ENCODE measurements around the gene AIG1. TPM values are rescaled to one million over a fixed set of nuclear protein-coding genes. Genes with fewer than 3 reads are reported as not detected.

The AIG1 gene
- total RNA-seq, 3 donors from 2014 or later (not counting 1 experiment from before 2014, with no cell fraction given), result 5.6 to 8.9 (median 6.2) TPM

DNA sequence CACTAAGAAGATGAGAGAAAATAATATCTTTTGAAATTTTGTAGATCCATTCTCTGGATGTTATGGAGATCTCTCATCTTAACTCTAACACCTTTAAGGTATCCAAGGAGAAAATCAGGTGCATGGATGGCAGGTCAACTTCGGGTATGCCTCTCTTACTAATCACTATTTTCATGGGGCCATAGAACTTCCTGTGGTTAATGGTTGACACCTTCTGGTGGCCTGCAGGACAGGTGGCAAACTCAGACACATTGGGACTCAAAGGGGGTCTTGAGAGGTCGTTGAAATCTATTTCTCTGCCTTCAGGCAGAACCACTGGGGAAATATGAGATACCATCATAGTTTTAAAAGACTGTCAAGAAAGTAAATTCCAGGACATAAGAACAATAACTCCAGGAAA, 313.3 kb downstream of the AIG1 start:
- H3K27ac ChIP-seq (ENCODE audit: low read length), result no peak overlapping the region
- H3K9me3 ChIP-seq (ENCODE audit: control insufficient read depth, insufficient read depth, low read length), result no peaks in the 10 kb centered on the region
- WGBS (ENCODE audit: insufficient coverage), result 18% methylated on average over 2 of the region's 2 CpGs
- Mint-ChIP-seq H3K36me3 (no peaks in the 10 kb centered on the region), H3K9me3 (no peaks in the 10 kb centered on the region), H3K27me3 (ENCODE audit: low read depth in 2 of 2) (peaks cover 6 to 11% of the 10 kb centered on the region in 2 donors), H3K4me3 (no peak overlapping the region), H3K27ac (no peak overlapping the region), H3K4me1 (no peaks in the 10 kb centered on the region)
- DNase-seq, result no peak
- no peaks in the 10 kb centered on the region for H3K36me3 ChIP-seq (ENCODE audit: control insufficient read depth, insufficient read depth, low read length)
- no peak overlapping the region for H3K4me3 ChIP-seq (ENCODE audit: low read length)
- no peak for ATAC-seq
- TF ChIP-seq, protein P1, sequence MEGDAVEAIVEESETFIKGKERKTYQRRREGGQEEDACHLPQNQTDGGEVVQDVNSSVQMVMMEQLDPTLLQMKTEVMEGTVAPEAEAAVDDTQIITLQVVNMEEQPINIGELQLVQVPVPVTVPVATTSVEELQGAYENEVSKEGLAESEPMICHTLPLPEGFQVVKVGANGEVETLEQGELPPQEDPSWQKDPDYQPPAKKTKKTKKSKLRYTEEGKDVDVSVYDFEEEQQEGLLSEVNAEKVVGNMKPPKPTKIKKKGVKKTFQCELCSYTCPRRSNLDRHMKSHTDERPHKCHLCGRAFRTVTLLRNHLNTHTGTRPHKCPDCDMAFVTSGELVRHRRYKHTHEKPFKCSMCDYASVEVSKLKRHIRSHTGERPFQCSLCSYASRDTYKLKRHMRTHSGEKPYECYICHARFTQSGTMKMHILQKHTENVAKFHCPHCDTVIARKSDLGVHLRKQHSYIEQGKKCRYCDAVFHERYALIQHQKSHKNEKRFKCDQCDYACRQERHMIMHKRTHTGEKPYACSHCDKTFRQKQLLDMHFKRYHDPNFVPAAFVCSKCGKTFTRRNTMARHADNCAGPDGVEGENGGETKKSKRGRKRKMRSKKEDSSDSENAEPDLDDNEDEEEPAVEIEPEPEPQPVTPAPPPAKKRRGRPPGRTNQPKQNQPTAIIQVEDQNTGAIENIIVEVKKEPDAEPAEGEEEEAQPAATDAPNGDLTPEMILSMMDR (IDR thresholded peaks at IDR 0.05), result no peak
- intact Hi-C loops (cut with micrococcal nuclease), result no loop called here
- no peaks in the 10 kb centered on the region for H3K27me3 ChIP-seq (ENCODE audit: control insufficient read depth, insufficient read depth, low read length)
- H3K4me1 ChIP-seq (ENCODE audit: control insufficient read depth, insufficient read depth, low read length), result no peaks in the 10 kb centered on the region

DNA sequence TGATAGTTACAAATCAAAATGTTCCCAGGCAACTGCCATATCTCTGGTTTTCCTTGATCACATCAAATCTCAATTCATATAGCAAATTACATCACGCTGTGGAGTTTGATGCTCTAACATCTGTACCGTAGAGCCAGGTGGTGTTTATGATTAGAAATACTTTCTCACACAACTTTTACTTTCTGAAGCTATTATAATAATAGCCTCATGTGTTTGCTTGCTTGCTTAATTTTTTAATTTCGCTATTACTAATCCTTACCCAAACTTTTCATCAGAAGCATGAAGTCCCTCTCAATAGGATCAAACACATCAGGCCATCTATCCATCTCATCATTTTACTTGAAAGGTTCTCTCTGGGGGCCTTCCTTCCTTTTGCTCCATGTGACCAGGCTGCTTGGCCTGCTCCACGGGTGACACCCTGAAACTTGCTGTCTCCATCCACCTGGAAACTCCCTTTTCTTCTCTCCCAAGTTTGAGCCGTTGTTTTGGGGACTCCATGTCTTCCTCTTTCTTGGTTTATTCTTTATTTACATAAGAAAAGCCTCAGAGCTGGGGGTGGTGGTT, 314.4 kb downstream of the AIG1 start:
- H3K4me3 Mint-ChIP-seq, result no peak overlapping the region
- H3K27me3 Mint-ChIP-seq (ENCODE audit: low read depth in 2 of 2), result peaks cover 11 to 13% of the 10 kb centered on the region in 2 donors
- H3K4me3 ChIP-seq (ENCODE audit: low read length), result no peak overlapping the region
- H3K36me3 ChIP-seq (ENCODE audit: control insufficient read depth, insufficient read depth, low read length), result no peaks in the 10 kb centered on the region
- DNase-seq, result no peak
- H3K9me3 Mint-ChIP-seq, result no peaks in the 10 kb centered on the region
- WGBS (ENCODE audit: insufficient coverage), result 74% methylated on average over 3 of the region's 5 CpGs
- no peak overlapping the region for H3K27ac ChIP-seq (ENCODE audit: low read length)
- TF ChIP-seq, protein P1 (IDR thresholded peaks at IDR 0.05), result no peak
- intact Hi-C loops (cut with micrococcal nuclease), result no loop called here
- H3K4me1 Mint-ChIP-seq, result no peaks in the 10 kb centered on the region
- no peaks in the 10 kb centered on the region for H3K36me3 Mint-ChIP-seq
- H3K27ac Mint-ChIP-seq, result no peak overlapping the region
- H3K9me3 ChIP-seq (ENCODE audit: control insufficient read depth, insufficient read depth, low read length), result no peaks in the 10 kb centered on the region
- no peak for ATAC-seq
- H3K4me1 ChIP-seq (ENCODE audit: control insufficient read depth, insufficient read depth, low read length), result no peaks in the 10 kb centered on the region
- no peaks in the 10 kb centered on the region for H3K27me3 ChIP-seq (ENCODE audit: control insufficient read depth, insufficient read depth, low read length)

GRCh38 chr6:143376375-143376774, 315.7 kb downstream of the AIG1 start:
- DNase-seq (no peak), ATAC-seq (no peak)
- intact Hi-C loops (cut with micrococcal nuclease), result no loop called here
- TF ChIP-seq, protein P1 (IDR thresholded peaks at IDR 0.05), result no peak
- no peak overlapping the region for H3K4me3 ChIP-seq (ENCODE audit: low read length)
- no peaks in the 10 kb centered on the region for H3K27me3 ChIP-seq (ENCODE audit: control insufficient read depth, insufficient read depth, low read length)
- H3K4me1 ChIP-seq (ENCODE audit: control insufficient read depth, insufficient read depth, low read length), result no peaks in the 10 kb centered on the region
- H3K27ac Mint-ChIP-seq, result no peak overlapping the region
- H3K36me3 Mint-ChIP-seq, result no peaks in the 10 kb centered on the region
- H3K4me1 Mint-ChIP-seq, result no peaks in the 10 kb centered on the region
- H3K9me3 ChIP-seq (ENCODE audit: control insufficient read depth, insufficient read depth, low read length), result no peaks in the 10 kb centered on the region
- no peaks in the 10 kb centered on the region for H3K9me3 Mint-ChIP-seq
- 95% methylated on average over 3 of the region's 3 CpGs for WGBS (ENCODE audit: insufficient coverage)
- no peak overlapping the region for H3K27ac ChIP-seq (ENCODE audit: low read length)
- H3K27me3 Mint-ChIP-seq (ENCODE audit: low read depth in 2 of 2), result peaks cover 15 to 20% of the 10 kb centered on the region in 2 donors
- H3K36me3 ChIP-seq (ENCODE audit: control insufficient read depth, insufficient read depth, low read length), result no peaks in the 10 kb centered on the region
- no peak overlapping the region for H3K4me3 Mint-ChIP-seq

GRCh38 chr6:143376861-143377260, 316.2 kb downstream of the AIG1 start:
- no peaks in the 10 kb centered on the region for H3K4me1 ChIP-seq (ENCODE audit: control insufficient read depth, insufficient read depth, low read length)
- Mint-ChIP-seq H3K36me3 (no peaks in the 10 kb centered on the region), H3K27ac (no peak overlapping the region), H3K9me3 (no peaks in the 10 kb centered on the region), H3K27me3 (ENCODE audit: low read depth in 2 of 2) (peaks cover 15 to 20% of the 10 kb centered on the region in 2 donors), H3K4me1 (no peaks in the 10 kb centered on the region), H3K4me3 (no peak overlapping the region)
- H3K27ac ChIP-seq (ENCODE audit: low read length), result no peak overlapping the region
- H3K36me3 ChIP-seq (ENCODE audit: control insufficient read depth, insufficient read depth, low read length), result no peaks in the 10 kb centered on the region
- no peak overlapping the region for H3K4me3 ChIP-seq (ENCODE audit: low read length)
- intact Hi-C loops (cut with micrococcal nuclease), result no loop called here
- no peaks in the 10 kb centered on the region for H3K9me3 ChIP-seq (ENCODE audit: control insufficient read depth, insufficient read depth, low read length)
- no peaks in the 10 kb centered on the region for H3K27me3 ChIP-seq (ENCODE audit: control insufficient read depth, insufficient read depth, low read length)
- ATAC-seq (no peak), DNase-seq (no peak)
- TF ChIP-seq, protein P1 (IDR thresholded peaks at IDR 0.05), result no peak
